H9 (cell line): Measurements from ENCODE around the gene GLIS2. TPM values are rescaled to one million over a fixed set of nuclear protein-coding genes. Genes with fewer than 3 reads are reported as not detected.

Experiments
- DNase-seq: peaks from one replicate; pipeline ENCODE4 v3.0.0-alpha.2; 2017
- H2AFZ ChIP-seq: one replicate; pipeline ENCODE4 v1.6.1; 2013; ENCODE audit warnings: mild to moderate bottlenecking, low read length, control low read depth, moderate library complexity
- H2AK5ac ChIP-seq: 2 replicates; pipeline ENCODE4 v1.6.1; 2013; ENCODE audit warnings: low read length, control low read depth, mixed read lengths; ENCODE audit not compliant: insufficient read length
- H2BK120ac ChIP-seq: one replicate; pipeline ENCODE4 v1.6.1; 2013; ENCODE audit warnings: low read depth, mild to moderate bottlenecking, low read length, control low read depth, inconsistent platforms; ENCODE audit not compliant: poor library complexity, severe bottlenecking
- H2BK12ac ChIP-seq: 2 replicates; pipeline ENCODE4 v1.6.1; 2013; ENCODE audit warnings: low read length, control low read depth, mixed read lengths, low read depth; ENCODE audit not compliant: insufficient read length
- H2BK15ac ChIP-seq: 2 replicates; pipeline ENCODE4 v1.6.1; 2013; ENCODE audit warnings: low read depth, low read length, control low read depth
- H2BK20ac ChIP-seq: one replicate; pipeline ENCODE4 v1.6.1; 2013; ENCODE audit warnings: low read depth, mild to moderate bottlenecking, low read length, control low read depth, inconsistent platforms; ENCODE audit not compliant: poor library complexity, severe bottlenecking
- H2BK5ac ChIP-seq: 2 replicates; pipeline ENCODE4 v1.6.1; 2013; ENCODE audit warnings: low read length, control low read depth, mixed read lengths; ENCODE audit not compliant: insufficient read length
- H3K14ac ChIP-seq: 2 replicates; pipeline ENCODE4 v1.6.1; 2013; ENCODE audit warnings: low read length, control low read depth; ENCODE audit not compliant: insufficient read depth
- H3K18ac ChIP-seq: 2 replicates; pipeline ENCODE4 v1.6.1; 2013; ENCODE audit warnings: low read depth, mild to moderate bottlenecking, mixed read lengths, low read length, control low read depth; ENCODE audit not compliant: insufficient read length
- H3K23ac ChIP-seq: 2 replicates; pipeline ENCODE4 v1.6.1; 2013; ENCODE audit warnings: low read length, control low read depth, mixed read lengths, low read depth; ENCODE audit not compliant: insufficient read length
- H3K23me2 ChIP-seq: 2 replicates; pipeline ENCODE4 v1.6.1; 2013; ENCODE audit warnings: low read depth, mild to moderate bottlenecking, mixed read lengths, low read length, control low read depth; ENCODE audit not compliant: insufficient read length, poor library complexity, severe bottlenecking
- H3K27ac ChIP-seq: 2 replicates; pipeline ENCODE4 v1.5.1; 2013; ENCODE audit warnings: low read length, control low read depth, mixed read lengths, low read depth; ENCODE audit not compliant: insufficient read length
- H3K27me3 ChIP-seq: 2 replicates; pipeline ENCODE4 v1.6.1; 2013; ENCODE audit warnings: low read length, control low read depth, inconsistent platforms; ENCODE audit not compliant: insufficient read depth
- H3K4ac ChIP-seq: 2 replicates; pipeline ENCODE4 v1.6.1; 2013; ENCODE audit warnings: low read depth, mild to moderate bottlenecking, control low read depth, inconsistent platforms, low read length, moderate library complexity
- H3K4me1 ChIP-seq: 2 replicates; pipeline ENCODE4 v1.6.1; 2013; ENCODE audit warnings: low read length, control low read depth, inconsistent platforms; ENCODE audit not compliant: insufficient read depth
- H3K4me2 ChIP-seq: 2 replicates; pipeline ENCODE4 v1.6.1; 2013; ENCODE audit warnings: low read length, control low read depth, mixed read lengths; ENCODE audit not compliant: insufficient read length, insufficient read depth
- H3K56ac ChIP-seq: 2 replicates; pipeline ENCODE4 v1.6.1; 2013; ENCODE audit warnings: low read depth, mild to moderate bottlenecking, mixed read lengths, low read length, control low read depth; ENCODE audit not compliant: insufficient read length
- H3K79me1 ChIP-seq: 2 replicates; pipeline ENCODE4 v1.6.1; 2013; ENCODE audit warnings: low read depth, mild to moderate bottlenecking, moderate library complexity, low read length, control low read depth, inconsistent platforms; ENCODE audit not compliant: insufficient read depth, poor library complexity, severe bottlenecking
- H3K79me2 ChIP-seq: 2 replicates; pipeline ENCODE4 v1.6.1; 2013; ENCODE audit warnings: low read length, control low read depth, inconsistent platforms; ENCODE audit not compliant: insufficient read depth
- H3K9ac ChIP-seq: 2 replicates; pipeline ENCODE4 v1.6.1; 2013; ENCODE audit warnings: low read length, control low read depth, mixed read lengths; ENCODE audit not compliant: insufficient read length; ENCODE audit errors: extremely low read depth
- H3K9me3 ChIP-seq: one replicate; pipeline ENCODE4 v1.6.1; 2013; ENCODE audit warnings: low read depth, low read length, inconsistent platforms; ENCODE audit not compliant: control insufficient read depth
- H3T11ph ChIP-seq: one replicate; pipeline ENCODE4 v1.6.1; 2013; ENCODE audit warnings: mild to moderate bottlenecking, low read length, control low read depth, inconsistent platforms
- H4K20me1 ChIP-seq: one replicate; pipeline ENCODE4 v1.6.1; 2013; ENCODE audit not compliant: control insufficient read depth, insufficient read length, insufficient read depth
- H4K5ac ChIP-seq: 2 replicates; pipeline ENCODE4 v1.6.1; 2013; ENCODE audit warnings: low read depth, mild to moderate bottlenecking, mixed read lengths, low read length, control low read depth; ENCODE audit not compliant: insufficient read length
- H4K8ac ChIP-seq: replicated peaks from 2 replicates; pipeline ENCODE4 v1.6.1; 2013; ENCODE audit warnings: low read length, control low read depth, mixed read lengths, low read depth; ENCODE audit not compliant: insufficient read length
- H4K91ac ChIP-seq: 2 replicates; pipeline ENCODE4 v1.6.1; 2013; ENCODE audit warnings: low read depth, mild to moderate bottlenecking, moderate library complexity, mixed read lengths, low read length, control low read depth; ENCODE audit not compliant: insufficient read length
- H3K27ac Mint-ChIP-seq, 3 experiments: 2 replicates in 2 of 3; 3 replicates in 1 of 3; pipeline ENCODE4 v1.8.0; 2020 to 2021; ENCODE audit warnings: mixed read lengths in 3 of 3, mild to moderate bottlenecking in 1 of 3, moderate library complexity in 1 of 3
- H3K27me3 Mint-ChIP-seq: 2 replicates; pipeline ENCODE4 v1.8.0; 2021; ENCODE audit warnings: low read depth, mild to moderate bottlenecking, moderate library complexity, mixed read lengths
- H3K36me3 Mint-ChIP-seq, 3 experiments: 2 replicates in 2 of 3; 3 replicates in 1 of 3; pipeline ENCODE4 v1.8.0; 2020 to 2021; ENCODE audit warnings: low read depth in 3 of 3, mixed read lengths in 3 of 3; ENCODE audit not compliant: insufficient read depth in 1 of 3
- H3K4me1 Mint-ChIP-seq, 2 experiments: 2 replicates each; pipeline ENCODE4 v1.8.0; 2020; ENCODE audit warnings: mixed read lengths in 2 of 2
- H3K4me3 Mint-ChIP-seq, 2 experiments: 2 replicates in 1 of 2; 3 replicates in 1 of 2; pipeline ENCODE4 v1.8.0; 2020 to 2021; ENCODE audit warnings: mild to moderate bottlenecking in 2 of 2, mixed read lengths in 2 of 2, moderate library complexity in 1 of 2
- H3K9me3 Mint-ChIP-seq, 2 experiments: 2 replicates in 1 of 2; 3 replicates in 1 of 2; pipeline ENCODE4 v1.8.0; 2020; ENCODE audit warnings: mild to moderate bottlenecking in 2 of 2, mixed read lengths in 2 of 2, moderate library complexity in 1 of 2
- WGBS: extraction: QIAGEN DNeasy Blood & Tissue Kit; methylation state at CpG from one replicate; pipeline ENCODE4 v1.1.7; 2013; ENCODE audit warnings: missing lambda C conversion rate, low lambda C conversion rate, mixed read lengths; ENCODE audit not compliant: insufficient read length; ENCODE audit errors: extremely low coverage; 5-methylcytosine and 5-hydroxymethylcytosine counted together
- total RNA-seq: library from RNA; stranded (reverse); gene quantifications from 2 replicates; pipeline ENCODE4 v1.2.1, GENCODE V29; 2021
- TF ChIP-seq, protein P1 (sequence below): fragments of 200-600 bp; sonication (generic); conservative IDR thresholded peaks from 3 replicates; pipeline ENCODE4 v1.8.0; 2021; ENCODE audit warnings: antibody characterized with exemption, mild to moderate bottlenecking

The GLIS2 gene
- total RNA-seq, 1 experiment from 2014 or later: 14.3 TPM

DNA sequence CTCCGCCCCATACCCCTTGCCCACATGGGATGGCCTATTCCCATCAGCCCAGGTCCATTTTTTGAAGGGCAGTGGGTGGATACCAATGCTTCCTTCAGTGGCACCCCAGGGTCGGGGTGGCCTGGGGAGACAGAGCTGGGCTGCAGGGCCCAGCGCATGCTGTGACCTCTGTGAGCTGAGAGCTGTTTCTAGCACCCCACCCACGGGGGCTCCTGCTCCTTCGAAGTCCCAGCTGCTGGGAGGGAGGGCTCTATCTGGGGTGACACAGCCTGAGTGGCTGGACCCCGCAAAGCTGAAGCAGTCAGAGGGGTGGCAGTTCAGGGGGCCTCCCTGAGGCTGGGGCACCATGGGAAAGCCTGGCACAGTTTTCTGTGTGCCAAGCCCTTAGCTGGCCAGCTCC lies 24.6 kb downstream of the GLIS2 start:
- Histone ChIP-seq H3K9ac (no peak overlapping the region), H2BK120ac (no peak overlapping the region), H3K4ac (no peak overlapping the region), H2BK20ac (no peak overlapping the region), H2BK12ac (no peak overlapping the region), H3K4me2 (no peak overlapping the region), H3K27me3 (no peaks in the 10 kb centered on the region), H3K18ac (no peak overlapping the region), H3K9me3 (no peaks in the 10 kb centered on the region), H3K23ac (no peak overlapping the region), H4K91ac (no peak overlapping the region), H4K20me1 (no peaks in the 10 kb centered on the region), H3K27ac (no peak overlapping the region), H3T11ph (no peak overlapping the region), H4K5ac (no peak overlapping the region), H3K56ac (no peak overlapping the region), H2AFZ (no peak overlapping the region), H2AK5ac (no peak overlapping the region), H3K23me2 (no peaks in the 10 kb centered on the region), H2BK5ac (no peak overlapping the region), H3K79me2 (no peaks in the 10 kb centered on the region), H3K4me1 (no peaks in the 10 kb centered on the region), H2BK15ac (no peak overlapping the region), H4K8ac (no peak overlapping the region), H3K14ac (no peak overlapping the region), H3K79me1 (no peaks in the 10 kb centered on the region)
- no peaks in the 10 kb centered on the region for H3K4me1 Mint-ChIP-seq
- WGBS: no CpG with 5 or more reads among the region's 6 CpGs
- TF ChIP-seq, protein P1, sequence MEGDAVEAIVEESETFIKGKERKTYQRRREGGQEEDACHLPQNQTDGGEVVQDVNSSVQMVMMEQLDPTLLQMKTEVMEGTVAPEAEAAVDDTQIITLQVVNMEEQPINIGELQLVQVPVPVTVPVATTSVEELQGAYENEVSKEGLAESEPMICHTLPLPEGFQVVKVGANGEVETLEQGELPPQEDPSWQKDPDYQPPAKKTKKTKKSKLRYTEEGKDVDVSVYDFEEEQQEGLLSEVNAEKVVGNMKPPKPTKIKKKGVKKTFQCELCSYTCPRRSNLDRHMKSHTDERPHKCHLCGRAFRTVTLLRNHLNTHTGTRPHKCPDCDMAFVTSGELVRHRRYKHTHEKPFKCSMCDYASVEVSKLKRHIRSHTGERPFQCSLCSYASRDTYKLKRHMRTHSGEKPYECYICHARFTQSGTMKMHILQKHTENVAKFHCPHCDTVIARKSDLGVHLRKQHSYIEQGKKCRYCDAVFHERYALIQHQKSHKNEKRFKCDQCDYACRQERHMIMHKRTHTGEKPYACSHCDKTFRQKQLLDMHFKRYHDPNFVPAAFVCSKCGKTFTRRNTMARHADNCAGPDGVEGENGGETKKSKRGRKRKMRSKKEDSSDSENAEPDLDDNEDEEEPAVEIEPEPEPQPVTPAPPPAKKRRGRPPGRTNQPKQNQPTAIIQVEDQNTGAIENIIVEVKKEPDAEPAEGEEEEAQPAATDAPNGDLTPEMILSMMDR: no peak
- H3K36me3 Mint-ChIP-seq: peaks cover 21 to 37% (median 22%) of the 10 kb centered on the region in 3 experiments
- no peak overlapping the region for H3K4me3 Mint-ChIP-seq
- peaks cover 4% of the 10 kb centered on the region for H3K27me3 Mint-ChIP-seq
- no peak overlapping the region for H3K27ac Mint-ChIP-seq
- DNase-seq: no peak
- peaks cover 15 to 18% of the 10 kb centered on the region in 2 experiments for H3K9me3 Mint-ChIP-seq
